Colonic mucosa (tissue), 4 donors: Measurements from ENCODE around the gene MRPS15. TPM values are rescaled to one million over a fixed set of nuclear protein-coding genes. Genes with fewer than 3 reads are reported as not detected.

ENCODE experiments used
- DNase-seq: peaks from one replicate; pipeline ENCODE4 v3.0.0-alpha.2; 2020
- H3K27ac ChIP-seq: fragments of 200-600 bp; one replicate; pipeline ENCODE4 v1.8.0; 2021
- H3K27me3 ChIP-seq: fragments of 200-600 bp; one replicate; pipeline ENCODE4 v1.8.0; 2021
- H3K36me3 ChIP-seq: fragments of 200-600 bp; one replicate; pipeline ENCODE4 v1.8.0; 2021
- H3K4me1 ChIP-seq: fragments of 200-600 bp; one replicate; pipeline ENCODE4 v1.8.0; 2021; ENCODE audit warnings: mild to moderate bottlenecking
- H3K4me3 ChIP-seq: fragments of 200-600 bp; one replicate; pipeline ENCODE4 v1.8.0; 2021
- H3K9ac ChIP-seq, 2 donors: one replicate each; pipeline ENCODE4 v1.7.0; 2013; ENCODE audit warnings: control low read depth in 2 of 2, low read depth in 2 of 2, low read length in 2 of 2
- H3K9me3 ChIP-seq: fragments of 200-600 bp; one replicate; pipeline ENCODE4 v1.8.0; 2021
- intact Hi-C: fragments of 100-400 bp; cut with DNase I; formaldehyde crosslinking; loops from one replicate; pipeline ENCODE4 v1.14.1; 2022
- total RNA-seq, 2 donors: library from RNA; stranded (reverse); fragmentation: NEBNext Ultra II Directional in 1 of 2; extraction: Animal tissue kit (Norgen Biotek cat#: 25700) in 1 of 2; gene quantifications; one replicate each; pipeline ENCODE4 v1.2.1, GENCODE V29; 2021
- TF ChIP-seq, protein P1 (sequence below): fragments of 200-600 bp; IDR thresholded peaks from one replicate; pipeline ENCODE4 v1.8.0; 2022; ENCODE audit warnings: antibody characterized with exemption, mild to moderate bottlenecking
- donor health status: healthy.
- donor health status: DM: no; HTN: no; CAD: no.
- donor health status: DM: no; HTN: no; CAD: no.

Gene MRPS15
- total RNA-seq, 2 donors from 2014 or later = 57.9 to 106 TPM

GRCh38 chr1:36486439-36487335, 22.5 kb upstream of the MRPS15 start:
- H3K4me3 ChIP-seq = no peak overlapping the region
- H3K36me3 ChIP-seq = no peaks in the 10 kb centered on the region
- no peaks in the 10 kb centered on the region for H3K4me1 ChIP-seq
- DNase-seq = peak; percentile 35
- H3K9me3 ChIP-seq = no peaks in the 10 kb centered on the region
- H3K27me3 ChIP-seq = no peaks in the 10 kb centered on the region
- intact Hi-C loops = no loop called here
- TF ChIP-seq, protein P1, sequence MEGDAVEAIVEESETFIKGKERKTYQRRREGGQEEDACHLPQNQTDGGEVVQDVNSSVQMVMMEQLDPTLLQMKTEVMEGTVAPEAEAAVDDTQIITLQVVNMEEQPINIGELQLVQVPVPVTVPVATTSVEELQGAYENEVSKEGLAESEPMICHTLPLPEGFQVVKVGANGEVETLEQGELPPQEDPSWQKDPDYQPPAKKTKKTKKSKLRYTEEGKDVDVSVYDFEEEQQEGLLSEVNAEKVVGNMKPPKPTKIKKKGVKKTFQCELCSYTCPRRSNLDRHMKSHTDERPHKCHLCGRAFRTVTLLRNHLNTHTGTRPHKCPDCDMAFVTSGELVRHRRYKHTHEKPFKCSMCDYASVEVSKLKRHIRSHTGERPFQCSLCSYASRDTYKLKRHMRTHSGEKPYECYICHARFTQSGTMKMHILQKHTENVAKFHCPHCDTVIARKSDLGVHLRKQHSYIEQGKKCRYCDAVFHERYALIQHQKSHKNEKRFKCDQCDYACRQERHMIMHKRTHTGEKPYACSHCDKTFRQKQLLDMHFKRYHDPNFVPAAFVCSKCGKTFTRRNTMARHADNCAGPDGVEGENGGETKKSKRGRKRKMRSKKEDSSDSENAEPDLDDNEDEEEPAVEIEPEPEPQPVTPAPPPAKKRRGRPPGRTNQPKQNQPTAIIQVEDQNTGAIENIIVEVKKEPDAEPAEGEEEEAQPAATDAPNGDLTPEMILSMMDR = no peak
- no peak overlapping the region for H3K9ac ChIP-seq
- H3K27ac ChIP-seq = peak overlapping the region; percentile 4

GRCh38 chr1:36486093-36486438, 21.9 kb upstream of the MRPS15 start:
- H3K9ac ChIP-seq = no peak overlapping the region
- H3K4me1 ChIP-seq = no peaks in the 10 kb centered on the region
- intact Hi-C loops = no loop called here
- TF ChIP-seq, protein P1 = no peak
- no peak overlapping the region for H3K4me3 ChIP-seq
- no peaks in the 10 kb centered on the region for H3K36me3 ChIP-seq
- H3K27me3 ChIP-seq = no peaks in the 10 kb centered on the region
- H3K9me3 ChIP-seq = no peaks in the 10 kb centered on the region
- H3K27ac ChIP-seq = peak overlapping the region; percentile 4
- no peak for DNase-seq

GRCh38 chr1:36484099-36484498, 19.9 kb upstream of the MRPS15 start:
- Histone ChIP-seq H3K9me3 (no peaks in the 10 kb centered on the region), H3K36me3 (no peaks in the 10 kb centered on the region), H3K27me3 (no peaks in the 10 kb centered on the region), H3K4me3 (no peak overlapping the region), H3K9ac (no peak overlapping the region), H3K4me1 (no peaks in the 10 kb centered on the region), H3K27ac (no peak overlapping the region)
- no peak for DNase-seq
- TF ChIP-seq, protein P1 = no peak
- intact Hi-C loops = no loop called here

DNA sequence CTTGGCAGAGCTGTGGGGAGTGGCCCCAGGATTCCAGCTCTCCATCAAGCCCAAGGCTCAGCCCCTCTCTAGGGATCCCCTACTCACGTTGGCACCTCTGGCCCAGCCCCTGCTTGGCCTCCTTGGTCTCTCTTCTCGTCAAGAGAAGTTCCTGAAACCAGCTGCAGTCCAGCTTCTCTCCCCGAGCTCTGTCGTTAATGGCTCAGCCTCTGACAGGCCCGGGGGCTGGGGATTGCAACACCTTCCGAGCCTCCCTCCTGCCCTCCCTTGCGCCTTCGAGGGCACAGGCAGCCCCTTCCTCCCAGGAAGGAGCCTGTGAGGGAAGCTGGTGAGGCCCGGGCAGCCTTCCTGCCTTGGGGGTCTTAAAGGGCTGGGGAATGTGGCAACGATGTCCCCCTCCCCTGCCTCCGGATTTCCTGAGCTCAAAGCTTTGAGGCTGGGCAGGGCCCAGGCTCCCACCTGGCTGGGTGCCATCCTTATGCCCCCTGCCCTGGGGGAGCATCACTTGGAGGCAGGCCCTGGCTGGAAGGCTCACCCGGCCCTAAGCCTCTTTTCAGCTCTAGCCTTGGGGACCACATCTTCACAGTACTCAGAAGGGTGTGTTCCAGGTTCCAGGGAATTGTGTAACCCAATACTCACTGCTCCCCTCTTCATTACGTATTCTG, 18.7 kb upstream of the MRPS15 start, which contains the start of gene CSF3R:
CSF3R (minus strand) TSS at position 190 of the 665 bp plus-strand sequence. CDS start 3,417 bp downstream, outside the sequence.
- no peaks in the 10 kb centered on the region for H3K36me3 ChIP-seq
- no peaks in the 10 kb centered on the region for H3K27me3 ChIP-seq
- no peak for DNase-seq
- H3K4me3 ChIP-seq = no peak within 1 kb of the TSS
- H3K4me1 ChIP-seq = no peaks in the 10 kb centered on the region
- no peak within 1 kb of the TSS for H3K27ac ChIP-seq
- TF ChIP-seq, protein P1 = no peak
- no peaks in the 10 kb centered on the region for H3K9me3 ChIP-seq
- no peak within 1 kb of the TSS for H3K9ac ChIP-seq
- intact Hi-C loops = no loop called here

DNA sequence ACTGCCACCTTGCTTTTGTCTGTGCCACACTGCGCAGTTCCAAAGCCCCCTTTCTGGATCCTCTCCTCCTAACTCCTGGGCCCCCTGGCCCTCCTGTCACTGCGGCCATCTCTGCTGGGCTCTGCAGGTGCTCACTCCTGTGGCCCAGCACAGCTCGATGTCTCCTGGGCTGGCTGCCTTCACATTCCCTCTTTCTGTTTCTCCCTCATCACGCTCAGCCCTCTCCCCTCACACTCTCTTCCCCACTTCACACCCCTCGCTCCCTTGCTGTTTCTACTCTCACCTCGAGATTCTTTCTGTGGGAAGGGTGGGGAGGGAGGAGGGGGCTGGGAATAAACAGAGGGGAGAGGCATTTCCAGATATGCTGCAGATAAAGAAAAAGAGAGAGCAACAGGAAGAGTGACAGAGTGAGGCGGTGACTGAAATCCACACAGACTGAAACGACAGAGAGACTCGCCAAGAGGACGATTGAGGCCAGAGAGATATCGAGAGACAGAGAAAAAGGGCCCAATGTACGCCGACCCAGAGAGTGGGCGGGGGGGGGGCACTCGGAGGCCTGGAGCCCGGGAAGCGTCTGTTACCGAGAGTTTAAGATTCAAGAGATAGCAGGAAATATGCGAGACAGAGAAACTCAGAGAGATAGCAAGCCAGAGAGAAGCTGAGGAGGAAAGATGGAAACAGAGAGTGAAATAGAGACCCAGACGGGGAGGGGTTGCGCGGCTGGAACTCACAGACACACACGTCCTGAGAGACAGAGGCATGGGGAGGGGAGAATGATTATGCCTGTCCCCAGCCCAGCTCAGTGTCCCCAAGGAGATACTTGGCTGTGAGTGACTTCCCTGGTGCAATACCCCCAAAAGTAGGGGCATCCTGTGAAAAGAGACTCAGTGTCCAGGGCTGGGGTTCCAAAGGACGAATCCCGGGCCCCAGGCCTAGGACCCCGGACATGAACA, 17.9 kb upstream of the MRPS15 start:
- intact Hi-C loops = no loop called here
- TF ChIP-seq, protein P1 = no peak
- Histone ChIP-seq H3K4me1 (no peaks in the 10 kb centered on the region), H3K36me3 (no peaks in the 10 kb centered on the region), H3K9me3 (no peaks in the 10 kb centered on the region), H3K27me3 (no peaks in the 10 kb centered on the region), H3K27ac (no peak overlapping the region), H3K4me3 (no peak overlapping the region), H3K9ac (no peak overlapping the region)
- DNase-seq = no peak
